ACHN (cell line): ENCODE measurements around the gene PXMP4.

Experiments used
- DNase-seq: peaks from one replicate; pipeline ENCODE4 v3.0.0-alpha.2; 2015
- in situ Hi-C: cut with HindIII; loops from 2 replicates; pipeline ENCODE4 v1.10.0; 2017; ENCODE audit warnings: low sequenced_read_pairs, low pct_ligation_motif_present, low pct_unique_long_range_greater_than_20kb

The PXMP4 gene

GRCh38 chr20:33663161-33664084, 56.7 kb downstream of the PXMP4 start:
- in situ Hi-C loops = no loop called here
- DNase-seq = peak; percentile 74

GRCh38 chr20:33662172-33662571, 57.9 kb downstream of the PXMP4 start, which contains the start of gene C20orf144:
TSS of gene C20orf144 (plus strand) at chr20:33662327. CDS start at chr20:33662346, 19 bp downstream.
- no peak for DNase-seq
- in situ Hi-C loops = no loop called here

GRCh38 chr20:33660685-33661058, 59.4 kb downstream of the PXMP4 start:
- in situ Hi-C loops = no loop called here
- no peak for DNase-seq

- no peak for DNase-seq
- in situ Hi-C loops = no loop called here
Measured at GRCh38 chr20:33660035-33660684, 60.0 kb downstream of the PXMP4 start.

GRCh38 chr20:33659341-33660034, 60.6 kb downstream of the PXMP4 start:
- DNase-seq = no peak
- in situ Hi-C loops = no loop called here

- no peak for DNase-seq
- in situ Hi-C loops = no loop called here
Measured at GRCh38 chr20:33658929-33659328, 61.2 kb downstream of the PXMP4 start.

GRCh38 chr20:33658510-33658909, 61.6 kb downstream of the PXMP4 start:
- in situ Hi-C loops = no loop called here
- no peak for DNase-seq

GRCh38 chr20:33657704-33658095, 62.4 kb downstream of the PXMP4 start:
- no peak for DNase-seq
- in situ Hi-C loops = no loop called here

- in situ Hi-C loops = no loop called here
Measured at GRCh38 chr20:33656783-33657703, 63.1 kb downstream of the PXMP4 start.

GRCh38 chr20:33656010-33656782, 63.9 kb downstream of the PXMP4 start:
- in situ Hi-C loops = no loop called here

More at GRCh38 chr20:33656783-33657703, 63.1 kb downstream of the PXMP4 start:
- no peak for DNase-seq

GRCh38 chr20:33655164-33655563, 64.9 kb downstream of the PXMP4 start:
- no peak for DNase-seq
- in situ Hi-C loops = no loop called here

More at GRCh38 chr20:33656010-33656782, 63.9 kb downstream of the PXMP4 start:
- no peak for DNase-seq

GRCh38 chr20:33654680-33655161, 65.4 kb downstream of the PXMP4 start:
- DNase-seq = no peak
- in situ Hi-C loops = no loop called here

GRCh38 chr20:33653900-33654596, 66.1 kb downstream of the PXMP4 start:
- DNase-seq = no peak
- in situ Hi-C loops = no loop called here

- peak; percentile 56 for DNase-seq
- in situ Hi-C loops = no loop called here
Measured at GRCh38 chr20:33653218-33653899, 66.8 kb downstream of the PXMP4 start.
